CD4-positive, alpha-beta T cell treated with Interferon alpha-2 for 1 hour (primary cell): ENCODE measurements around the gene SELENOH.

Experiments used
- DNase-seq, 2 donors: peaks; one replicate each; pipeline ENCODE4 v3.0.0-alpha.2; 2020 to 2022

SELENOH gene

GRCh38 chr11:57751176-57751575 is 9.9 kb downstream of the SELENOH start:
- DNase-seq, result no peak

GRCh38 chr11:57751676-57752253 is 10.5 kb downstream of the SELENOH start, which contains the start of gene BTBD18:
TSS of gene BTBD18 (minus strand) at chr11:57751819. CDS start at chr11:57751188, 631 bp downstream.
- peak in 1 of 2 donors; percentile 21 for DNase-seq

- DNase-seq, result no peak
These were observed 11.7 kb downstream of the SELENOH start for GRCh38 chr11:57752954-57753353.

GRCh38 chr11:57758174-57758573 is 16.9 kb downstream of the SELENOH start:
- DNase-seq, result no peak

- peak; percentile 17 to 54 for DNase-seq
These were observed 20.3 kb downstream of the SELENOH start, which contains the start of gene CTNND1 for GRCh38 chr11:57761301-57762234. TSS of gene CTNND1 (plus strand) at chr11:57761802. CDS start at chr11:57791479, 29,677 bp downstream.

- no peak for DNase-seq
These were observed 21.1 kb downstream of the SELENOH start for GRCh38 chr11:57762235-57762861.

- DNase-seq, result no peak
These were observed 22.3 kb downstream of the SELENOH start for GRCh38 chr11:57763568-57763967.

GRCh38 chr11:57764021-57764420 is 22.7 kb downstream of the SELENOH start:
- no peak for DNase-seq

GRCh38 chr11:57764566-57764965 is 23.3 kb downstream of the SELENOH start:
- DNase-seq, result no peak

GRCh38 chr11:57764972-57765371 is 23.7 kb downstream of the SELENOH start:
- DNase-seq, result no peak

- DNase-seq, result no peak
These were observed 29.5 kb downstream of the SELENOH start for GRCh38 chr11:57770793-57771192.

- no peak for DNase-seq
These were observed 30.1 kb downstream of the SELENOH start for GRCh38 chr11:57771365-57771764.

- DNase-seq, result no peak
These were observed 31.3 kb downstream of the SELENOH start for GRCh38 chr11:57772562-57772961.

- DNase-seq, result no peak
These were observed 31.8 kb downstream of the SELENOH start for GRCh38 chr11:57773026-57773598.

GRCh38 chr11:57775491-57775890 is 34.2 kb downstream of the SELENOH start:
- DNase-seq, result no peak

- no peak for DNase-seq
These were observed 34.8 kb downstream of the SELENOH start for GRCh38 chr11:57776031-57776521.

GRCh38 chr11:57776577-57777210 is 35.4 kb downstream of the SELENOH start:
- DNase-seq, result no peak

GRCh38 chr11:57777969-57778317 is 36.7 kb downstream of the SELENOH start:
- no peak for DNase-seq

- DNase-seq, result no peak
These were observed 37.2 kb downstream of the SELENOH start for GRCh38 chr11:57778318-57779037.

- DNase-seq, result no peak
These were observed 38.0 kb downstream of the SELENOH start for GRCh38 chr11:57779276-57779675.

GRCh38 chr11:57781529-57781943 is 40.2 kb downstream of the SELENOH start:
- no peak for DNase-seq

GRCh38 chr11:57785072-57785471 is 43.8 kb downstream of the SELENOH start:
- DNase-seq, result no peak
